ENCODE measurements around the gene RASA3. TPM values are rescaled to one million over a fixed set of nuclear protein-coding genes. Genes with fewer than 3 reads are reported as not detected.

RASA3 gene
- total and polyA plus RNA-seq, 2 of the 8 experiments (the other 6 are each of a cell fraction or from before 2014, with no cell fraction given): 7.5 to 21.9 TPM

GRCh38 chr13:114072421-114072820, 60.0 kb downstream of the RASA3 start:
- Histone ChIP-seq H3K14ac (ENCODE audit: insufficient read length) (no peak overlapping the region), H3K79me2 (ENCODE audit: control insufficient read depth in 1 of 2, insufficient read depth in 2 of 2, low read length in 2 of 2) (no peaks in the 10 kb centered on the region), H4K91ac (replicated peaks; ENCODE audit: insufficient read length, low read length) (no peak overlapping the region), H3K4me1 (replicated peaks in 1 of 4; ENCODE audit: control insufficient read depth in 3 of 4, insufficient read depth in 4 of 4, low read length in 3 of 4) (peaks cover 0 to 5% (median 1%) of the 10 kb centered on the region in 4 experiments; a peak in 3 of 7 replicates), H2BK5ac (ENCODE audit: low read depth, low read length) (no peak overlapping the region), H4K5ac (ENCODE audit: insufficient read length, low read depth, low read length) (no peak overlapping the region), H3K27ac (ENCODE audit: low read depth, low read length) (no peak overlapping the region), H3K4me3 (ENCODE audit: extremely low read depth in 1 of 4, insufficient read depth in 2 of 4, low read depth in 3 of 4, low read length in 4 of 4) (no peak overlapping the region), H3K79me1 (ENCODE audit: low read depth, low read length) (peaks cover 2% of the 10 kb centered on the region; the same call in 1 of the 2 replicates), H3K9ac (replicated peaks in 1 of 4; ENCODE audit: extremely low read depth in 1 of 4, low read depth in 3 of 4, low read length in 3 of 4) (no peak overlapping the region), H3K23ac (ENCODE audit: insufficient read length) (no peak overlapping the region), H3K9me3 (ENCODE audit: insufficient read depth in 2 of 2, low read depth in 1 of 2, low read length in 1 of 2) (no peaks in the 10 kb centered on the region; a peak in 1 of 4 replicates), H4K8ac (ENCODE audit: extremely low read depth, insufficient read depth, low read length) (no peak overlapping the region), H3K23me2 (ENCODE audit: low read depth, low read length) (no peaks in the 10 kb centered on the region), H2BK20ac (ENCODE audit: low read length) (no peak overlapping the region), H3K18ac (ENCODE audit: extremely low read depth, low read length) (no peak overlapping the region), H2BK12ac (ENCODE audit: low read depth, low read length) (no peak overlapping the region), H3K27me3 (replicated peaks in 1 of 4; ENCODE audit: control insufficient read depth in 3 of 4, extremely low read depth in 1 of 4, insufficient read depth in 3 of 4, low read length in 3 of 4) (no peaks in the 10 kb centered on the region), H2BK15ac (ENCODE audit: low read length) (no peak overlapping the region), H3K4me2 (ENCODE audit: insufficient read depth in 1 of 2, low read depth in 2 of 2, low read length in 2 of 2) (no peak overlapping the region), H3K56ac (replicated peaks; ENCODE audit: insufficient read length, low read depth, low read length) (no peak overlapping the region), H4K20me1 (replicated peaks in 1 of 2; ENCODE audit: control insufficient read depth in 1 of 2, insufficient read depth in 2 of 2, low read length in 2 of 2) (peaks cover 0 to 8% of the 10 kb centered on the region in 2 experiments), H2AK5ac (ENCODE audit: low read depth, low read length) (no peak overlapping the region), H3K36me3 (ENCODE audit: control insufficient read depth in 2 of 4, insufficient read depth in 4 of 4, low read length in 3 of 4) (no peaks in the 10 kb centered on the region), H3K4ac (replicated peaks; ENCODE audit: insufficient read length, low read depth, low read length) (no peak overlapping the region), H2BK120ac (replicated peaks; ENCODE audit: low read depth, low read length) (no peak overlapping the region), H2AFZ (ENCODE audit: low read length) (no peak overlapping the region)
- ChIA-PET CTCF (ENCODE audit: partially characterized antibody) (interaction anchor here (0.6 to 2.2 kb wide), 3 partner anchors 26 to 52 kb away, joined by 3 to 6 read pairs (median 4); no protein-coding TSS in a partner anchor), POLR2A (ENCODE audit: partially characterized antibody) (no interaction called here)
- 91% methylated on average over 10 of the region's 10 CpGs; no CpG with 5 or more reads in 1 of the 2 experiments for WGBS, 2 experiments (ENCODE audit: extremely low coverage in 1 of 2, insufficient coverage in 1 of 2, insufficient read length in 1 of 2, insufficient replicate concordance in 2 of 2, low coverage in 1 of 2, low lambda C conversion rate in 2 of 2, missing lambda C conversion rate in 1 of 2)
- FAIRE-seq: no peak
- TF ChIP-seq ATF3 (IDR thresholded peaks at IDR 0.05; ENCODE audit: insufficient read depth, low read depth, low read length) (no peak), CBX8 (IDR thresholded peaks at IDR 0.05; ENCODE audit: borderline replicate concordance, low read depth, low read length) (no peak), RAD21 (IDR thresholded peaks at IDR 0.05 in 1 of 2, conservative IDR thresholded peaks at IDR 0.05 in 1 of 2; ENCODE audit: low read depth in 2 of 2, low read length in 2 of 2) (no peak), CREB1 (IDR thresholded peaks at IDR 0.05) (no peak), NANOG (IDR thresholded peaks at IDR 0.05; ENCODE audit: insufficient read depth, low read depth, low read length, poor library complexity, severe bottlenecking) (no peak), GABPA (IDR thresholded peaks at IDR 0.05; ENCODE audit: borderline replicate concordance, insufficient read depth, low read length) (no peak)
- DNase-seq (ENCODE audit: low read depth in 1 of 2, low spot score in 2 of 2): no peak
